ENCODE data around the gene RCC2. TPM values are rescaled to one million over a fixed set of nuclear protein-coding genes. Genes with fewer than 3 reads are reported as not detected.
"Not testable (repeated sequence)": the region's sequence is repeated elsewhere in the genome, so short reads cannot be mapped to it uniquely, and the experiment has no call there.

Gene RCC2
- total RNA-seq, 1 experiment from 2014 or later = 473 TPM

DNA sequence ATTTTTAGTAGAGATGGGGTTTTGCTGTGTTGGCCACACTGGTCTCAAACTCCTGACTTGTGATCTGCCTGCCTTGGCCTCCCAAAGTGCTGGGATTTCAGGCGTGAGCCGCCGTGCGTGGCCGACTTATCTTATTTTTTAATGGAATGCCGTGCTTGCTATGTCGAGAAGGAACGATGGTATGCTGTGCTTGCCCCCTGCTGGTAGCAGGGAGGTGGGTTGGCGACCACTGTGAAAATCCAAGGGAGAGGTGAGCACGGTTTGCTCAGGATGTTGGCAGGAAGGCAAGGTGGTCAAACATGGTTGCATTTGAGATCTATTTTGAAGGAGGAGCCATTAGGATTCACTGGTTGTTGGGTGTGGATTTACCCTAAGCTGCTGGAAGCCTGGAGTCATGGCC is 45.8 kb upstream of the RCC2 start:
- H3K4me3 Mint-ChIP-seq = no peak overlapping the region
- Histone ChIP-seq H3K18ac (ENCODE audit: insufficient read length, low read depth, low read length) (no peak overlapping the region), H4K8ac (replicated peaks; ENCODE audit: insufficient read length, low read depth, low read length) (no peak overlapping the region), H3K56ac (ENCODE audit: insufficient read length, low read depth, low read length) (no peak overlapping the region), H4K5ac (ENCODE audit: insufficient read length, low read depth, low read length) (no peak overlapping the region), H3K23me2 (ENCODE audit: insufficient read length, low read depth, low read length, poor library complexity, severe bottlenecking) (no peaks in the 10 kb centered on the region), H3K14ac (ENCODE audit: insufficient read depth, low read length) (no peak overlapping the region), H3K4ac (ENCODE audit: low read depth, low read length) (no peak overlapping the region), H2AFZ (ENCODE audit: low read length) (no peak overlapping the region), H3K79me1 (ENCODE audit: insufficient read depth, low read depth, low read length, poor library complexity, severe bottlenecking) (no peaks in the 10 kb centered on the region), H2BK15ac (ENCODE audit: low read depth, low read length) (no peak overlapping the region), H4K20me1 (ENCODE audit: control insufficient read depth, insufficient read depth, insufficient read length) (no peaks in the 10 kb centered on the region), H3K23ac (ENCODE audit: insufficient read length, low read depth, low read length) (no peak overlapping the region), H2BK20ac (ENCODE audit: low read depth, low read length, poor library complexity, severe bottlenecking) (no peak overlapping the region), H3K4me2 (ENCODE audit: insufficient read depth, insufficient read length, low read length) (no peak overlapping the region), H3K27ac (ENCODE audit: insufficient read length, low read depth, low read length) (no peak overlapping the region), H3K9me3 (ENCODE audit: control insufficient read depth, low read depth, low read length) (no peaks in the 10 kb centered on the region), H4K91ac (ENCODE audit: insufficient read length, low read depth, low read length) (no peak overlapping the region), H3K4me1 (ENCODE audit: insufficient read depth, low read length) (no peaks in the 10 kb centered on the region; the same call in 1 of the 2 replicates), H2BK12ac (ENCODE audit: insufficient read length, low read depth, low read length) (no peak overlapping the region), H3K27me3 (ENCODE audit: insufficient read depth, low read length) (no peaks in the 10 kb centered on the region), H2AK5ac (ENCODE audit: insufficient read length, low read length) (no peak overlapping the region), H2BK5ac (ENCODE audit: insufficient read length, low read length) (no peak overlapping the region), H3K79me2 (ENCODE audit: insufficient read depth, low read length) (no peaks in the 10 kb centered on the region), H3T11ph (ENCODE audit: low read length) (no peak overlapping the region), H3K9ac (ENCODE audit: extremely low read depth, insufficient read length, low read length) (no peak overlapping the region), H2BK120ac (ENCODE audit: low read depth, low read length, poor library complexity, severe bottlenecking) (no peak overlapping the region)
- H3K4me1 Mint-ChIP-seq = peaks cover 20 to 21% of the 10 kb centered on the region in 2 experiments
- TF ChIP-seq, protein P1, sequence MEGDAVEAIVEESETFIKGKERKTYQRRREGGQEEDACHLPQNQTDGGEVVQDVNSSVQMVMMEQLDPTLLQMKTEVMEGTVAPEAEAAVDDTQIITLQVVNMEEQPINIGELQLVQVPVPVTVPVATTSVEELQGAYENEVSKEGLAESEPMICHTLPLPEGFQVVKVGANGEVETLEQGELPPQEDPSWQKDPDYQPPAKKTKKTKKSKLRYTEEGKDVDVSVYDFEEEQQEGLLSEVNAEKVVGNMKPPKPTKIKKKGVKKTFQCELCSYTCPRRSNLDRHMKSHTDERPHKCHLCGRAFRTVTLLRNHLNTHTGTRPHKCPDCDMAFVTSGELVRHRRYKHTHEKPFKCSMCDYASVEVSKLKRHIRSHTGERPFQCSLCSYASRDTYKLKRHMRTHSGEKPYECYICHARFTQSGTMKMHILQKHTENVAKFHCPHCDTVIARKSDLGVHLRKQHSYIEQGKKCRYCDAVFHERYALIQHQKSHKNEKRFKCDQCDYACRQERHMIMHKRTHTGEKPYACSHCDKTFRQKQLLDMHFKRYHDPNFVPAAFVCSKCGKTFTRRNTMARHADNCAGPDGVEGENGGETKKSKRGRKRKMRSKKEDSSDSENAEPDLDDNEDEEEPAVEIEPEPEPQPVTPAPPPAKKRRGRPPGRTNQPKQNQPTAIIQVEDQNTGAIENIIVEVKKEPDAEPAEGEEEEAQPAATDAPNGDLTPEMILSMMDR (conservative IDR thresholded peaks at IDR 0.05) = peak; percentile 65
- peak overlapping the region in 1 of 3 experiments; percentile 64; a peak in 1 of 7 replicates for H3K27ac Mint-ChIP-seq
- peaks cover 0 to 2% (median 0%) of the 10 kb centered on the region in 3 experiments; a peak in 2 of 7 replicates for H3K36me3 Mint-ChIP-seq (ENCODE audit: insufficient read depth in 1 of 3, low read depth in 3 of 3)
- no CpG with 5 or more reads among the region's 10 CpGs for WGBS (ENCODE audit: extremely low coverage, insufficient read length, low lambda C conversion rate)
- H3K27me3 Mint-ChIP-seq (ENCODE audit: low read depth) = peaks cover 12% of the 10 kb centered on the region
- H3K9me3 Mint-ChIP-seq = peaks cover 0 to 3% of the 10 kb centered on the region in 2 experiments; a peak in 3 of 5 replicates
- DNase-seq = peak; percentile 70

DNA sequence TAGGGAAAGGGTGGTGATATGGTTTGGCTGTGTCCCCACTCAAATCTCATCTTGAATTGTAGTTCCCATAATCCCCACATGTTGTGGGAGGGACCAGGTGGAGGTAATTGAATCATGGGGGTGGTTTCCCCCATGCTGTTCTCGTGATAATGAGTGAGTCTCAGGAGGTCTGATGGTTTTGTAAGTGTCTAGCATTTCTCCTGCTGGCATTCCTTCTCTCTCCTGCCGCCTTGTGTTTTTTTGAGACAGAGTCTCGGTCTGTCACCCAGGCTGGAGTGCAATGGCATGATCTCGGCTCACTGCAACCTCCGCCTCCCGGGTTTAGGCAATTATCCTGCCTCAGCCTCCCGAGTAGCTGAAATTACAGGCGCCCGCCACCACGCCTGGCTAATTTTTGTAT is 42.5 kb upstream of the RCC2 start:
- H3T11ph ChIP-seq (ENCODE audit: low read length); H3K4me3 Mint-ChIP-seq; H4K5ac ChIP-seq (ENCODE audit: insufficient read length, low read depth, low read length); H4K91ac ChIP-seq (ENCODE audit: insufficient read length, low read depth, low read length); H2BK20ac ChIP-seq (ENCODE audit: low read depth, low read length, poor library complexity, severe bottlenecking); H2AK5ac ChIP-seq (ENCODE audit: insufficient read length, low read length); H3K14ac ChIP-seq (ENCODE audit: insufficient read depth, low read length); H3K4ac ChIP-seq (ENCODE audit: low read depth, low read length); H3K23me2 ChIP-seq (ENCODE audit: insufficient read length, low read depth, low read length, poor library complexity, severe bottlenecking); H3K27ac ChIP-seq (ENCODE audit: insufficient read length, low read depth, low read length); H3K23ac ChIP-seq (ENCODE audit: insufficient read length, low read depth, low read length); H2AFZ ChIP-seq (ENCODE audit: low read length); H3K56ac ChIP-seq (ENCODE audit: insufficient read length, low read depth, low read length); H3K79me2 ChIP-seq (ENCODE audit: insufficient read depth, low read length); H2BK120ac ChIP-seq (ENCODE audit: low read depth, low read length, poor library complexity, severe bottlenecking); H3K36me3 Mint-ChIP-seq (ENCODE audit: insufficient read depth in 1 of 3, low read depth in 3 of 3); H3K79me1 ChIP-seq (ENCODE audit: insufficient read depth, low read depth, low read length, poor library complexity, severe bottlenecking); H2BK5ac ChIP-seq (ENCODE audit: insufficient read length, low read length); H3K9ac ChIP-seq (ENCODE audit: extremely low read depth, insufficient read length, low read length); H2BK15ac ChIP-seq (ENCODE audit: low read depth, low read length); DNase-seq; H3K9me3 ChIP-seq (ENCODE audit: control insufficient read depth, low read depth, low read length); H3K4me1 ChIP-seq (ENCODE audit: insufficient read depth, low read length); H3K9me3 Mint-ChIP-seq; H4K20me1 ChIP-seq (ENCODE audit: control insufficient read depth, insufficient read depth, insufficient read length); H3K18ac ChIP-seq (ENCODE audit: insufficient read length, low read depth, low read length); H3K27me3 ChIP-seq (ENCODE audit: insufficient read depth, low read length); H2BK12ac ChIP-seq (ENCODE audit: insufficient read length, low read depth, low read length); H3K4me2 ChIP-seq (ENCODE audit: insufficient read depth, insufficient read length, low read length); H4K8ac ChIP-seq (replicated peaks; ENCODE audit: insufficient read length, low read depth, low read length): not testable (repeated sequence)
- Mint-ChIP-seq H3K4me1 (peaks cover 25 to 26% of the 10 kb centered on the region in 2 experiments), H3K27me3 (ENCODE audit: low read depth) (peaks cover 11% of the 10 kb centered on the region), H3K27ac (peak overlapping the region; percentile 37 to 83 (median 70); a peak in 4 of 7 replicates)
- no CpG with 5 or more reads among the region's 10 CpGs for WGBS (ENCODE audit: extremely low coverage, insufficient read length, low lambda C conversion rate)
